Esophagus muscularis mucosa (tissue), 4 donors: Measurements from ENCODE around the gene PNPLA5.

Source experiments
- CTCF ChIP-seq, 3 experiments: fragments of 200-600 bp in 2 of 3; fragments of 450-650 bp in 1 of 3; sonication (generic) in 2 of 3; IDR thresholded peaks; one replicate each; pipeline ENCODE4 v1.5.1; 2017 to 2019; ENCODE audit warnings: antibody characterized with exemption in 3 of 3, mild to moderate bottlenecking in 2 of 3, moderate library complexity in 1 of 3
- EP300 ChIP-seq: sonication (generic); formaldehyde crosslinking; IDR thresholded peaks from one replicate; pipeline ENCODE4 v1.6.1; 2017; ENCODE audit warnings: antibody characterized with exemption
- POLR2A ChIP-seq: fragments of 450-650 bp; IDR thresholded peaks from one replicate; pipeline ENCODE4 v1.6.1; 2017; ENCODE audit warnings: antibody characterized with exemption, moderate library complexity, mild to moderate bottlenecking, low read depth
- POLR2AphosphoS5 ChIP-seq, 2 donors: sonication (generic); formaldehyde crosslinking; IDR thresholded peaks; one replicate each; pipeline ENCODE4 v1.6.1; 2017; ENCODE audit warnings: antibody characterized with exemption in 2 of 2

GRCh38 chr22:43922123-43922522 lies 30.3 kb upstream of the PNPLA5 start:
- TF ChIP-seq POLR2A (no peak), CTCF (IDR thresholded peaks at IDR 0.05) (no peak), EP300 (no peak), POLR2AphosphoS5 (IDR thresholded peaks at IDR 0.05) (no peak)
